Measurements from ENCODE around the gene RMDN2. TPM values are rescaled to one million over a fixed set of nuclear protein-coding genes. Genes with fewer than 3 reads are reported as not detected.
A peak's percentile ranks its signal among the peaks of the same experiment; 100 is the strongest.

RMDN2 gene
- polyA plus RNA-seq, 4 donors, result 5.1 to 26.0 (median 8.4) TPM

DNA sequence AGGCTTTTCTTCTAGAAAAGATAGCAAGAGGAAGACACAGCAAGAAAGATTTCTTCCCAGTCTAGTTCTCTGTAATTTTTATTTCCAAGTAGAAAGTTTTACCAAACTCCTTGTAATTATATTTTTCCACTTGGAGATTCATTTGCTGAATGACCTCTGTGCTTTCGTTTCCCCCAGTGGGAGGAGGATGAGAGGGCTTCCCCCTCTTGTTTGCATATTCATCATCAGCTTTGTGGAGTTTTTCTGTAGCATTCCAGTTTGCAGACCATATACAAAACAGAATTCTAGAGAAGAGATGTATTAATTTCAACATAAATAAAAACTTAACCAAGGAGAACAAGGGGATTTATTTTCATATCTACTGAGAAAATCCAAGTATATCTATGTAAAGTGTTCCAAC, 51.3 kb downstream of the RMDN2 start:
- Histone ChIP-seq H3K27me3 (ENCODE audit: control insufficient read depth in 3 of 3, insufficient read depth in 3 of 3, low read length in 3 of 3) (no peaks in the 10 kb centered on the region), H3K4me1 (ENCODE audit: control insufficient read depth in 3 of 3, insufficient read depth in 2 of 3, low read depth in 1 of 3, low read length in 2 of 3) (no peaks in the 10 kb centered on the region), H3K9me3 (ENCODE audit: control insufficient read depth in 2 of 2, insufficient read depth in 1 of 2, low read depth in 1 of 2, low read length in 1 of 2) (peaks cover 0 to 2% of the 10 kb centered on the region in 2 donors), H3K27ac (ENCODE audit: low read depth in 1 of 3, low read length in 2 of 3) (no peak overlapping the region), H3K4me3 (ENCODE audit: low read depth in 1 of 3, low read length in 3 of 3) (no peak overlapping the region), H3K36me3 (ENCODE audit: control insufficient read depth in 3 of 3, insufficient read depth in 2 of 3, low read depth in 1 of 3, low read length in 3 of 3) (no peaks in the 10 kb centered on the region)
- WGBS, 3 donors, result 70 to 90% (median 83%) methylated on average over 1 of the region's 1 CpG
- DNase-seq (no peak), FAIRE-seq (no peak)

- H3K27ac ChIP-seq (ENCODE audit: low read depth in 1 of 3, low read length in 2 of 3), result no peak overlapping the region
- no peak overlapping the region for H3K4me3 ChIP-seq (ENCODE audit: low read depth in 1 of 3, low read length in 3 of 3)
- no peaks in the 10 kb centered on the region for H3K27me3 ChIP-seq (ENCODE audit: control insufficient read depth in 3 of 3, insufficient read depth in 3 of 3, low read length in 3 of 3)
- DNase-seq (peak; percentile 67 to 75), FAIRE-seq (no peak)
- H3K9me3 ChIP-seq (ENCODE audit: control insufficient read depth in 2 of 2, insufficient read depth in 1 of 2, low read depth in 1 of 2, low read length in 1 of 2), result peaks cover 0 to 2% of the 10 kb centered on the region in 2 donors
- peaks cover 0 to 7% (median 0%) of the 10 kb centered on the region in 3 donors for H3K4me1 ChIP-seq (ENCODE audit: control insufficient read depth in 3 of 3, insufficient read depth in 2 of 3, low read depth in 1 of 3, low read length in 2 of 3)
- H3K36me3 ChIP-seq (ENCODE audit: control insufficient read depth in 3 of 3, insufficient read depth in 2 of 3, low read depth in 1 of 3, low read length in 3 of 3), result no peaks in the 10 kb centered on the region
- 13 to 18% (median 17%) methylated on average over 3 of the region's 3 CpGs for WGBS, 3 donors
Observed at GRCh38 chr2:37982147-37982582, 57.1 kb downstream of the RMDN2 start.

DNA sequence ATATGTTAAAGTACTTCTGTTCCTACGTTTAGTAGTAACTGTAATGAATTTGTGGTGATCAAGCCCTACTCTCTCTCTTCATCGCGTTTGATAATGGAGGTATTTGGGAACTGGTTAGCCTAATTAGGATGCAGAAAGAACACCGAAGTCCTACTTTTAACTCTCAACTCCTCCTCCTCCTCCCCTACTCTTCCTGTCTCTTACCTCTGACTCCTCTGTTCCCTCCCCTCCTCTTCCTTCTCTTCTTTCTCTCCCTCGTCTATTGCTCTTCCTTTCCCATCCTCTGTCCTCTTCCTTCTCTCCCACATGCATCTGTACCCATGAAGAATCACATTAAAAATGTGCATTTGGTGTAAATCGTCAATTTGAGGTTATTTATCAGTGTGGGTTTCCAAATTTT, 57.8 kb downstream of the RMDN2 start:
- Histone ChIP-seq H3K36me3 (ENCODE audit: control insufficient read depth in 3 of 3, insufficient read depth in 2 of 3, low read depth in 1 of 3, low read length in 3 of 3) (no peaks in the 10 kb centered on the region), H3K9me3 (ENCODE audit: control insufficient read depth in 2 of 2, insufficient read depth in 1 of 2, low read depth in 1 of 2, low read length in 1 of 2) (peaks cover 0 to under 1% of the 10 kb centered on the region in 2 donors), H3K4me3 (ENCODE audit: low read depth in 1 of 3, low read length in 3 of 3) (no peak overlapping the region), H3K27me3 (ENCODE audit: control insufficient read depth in 3 of 3, insufficient read depth in 3 of 3, low read length in 3 of 3) (no peaks in the 10 kb centered on the region), H3K4me1 (ENCODE audit: control insufficient read depth in 3 of 3, insufficient read depth in 2 of 3, low read depth in 1 of 3, low read length in 2 of 3) (peaks cover 0 to 7% (median 0%) of the 10 kb centered on the region in 3 donors), H3K27ac (ENCODE audit: low read depth in 1 of 3, low read length in 2 of 3) (no peak overlapping the region)
- DNase-seq, result no peak
- 77 to 88% (median 82%) methylated on average over 6 of the region's 6 CpGs for WGBS, 3 donors
- no peak for FAIRE-seq

- Histone ChIP-seq H3K36me3 (ENCODE audit: control insufficient read depth in 3 of 3, insufficient read depth in 2 of 3, low read depth in 1 of 3, low read length in 3 of 3) (no peaks in the 10 kb centered on the region), H3K9me3 (ENCODE audit: control insufficient read depth in 2 of 2, insufficient read depth in 1 of 2, low read depth in 1 of 2, low read length in 1 of 2) (no peaks in the 10 kb centered on the region), H3K4me3 (ENCODE audit: low read depth in 1 of 3, low read length in 3 of 3) (no peak overlapping the region), H3K4me1 (ENCODE audit: control insufficient read depth in 3 of 3, insufficient read depth in 2 of 3, low read depth in 1 of 3, low read length in 2 of 3) (peaks cover 0 to 7% (median 0%) of the 10 kb centered on the region in 3 donors), H3K27me3 (ENCODE audit: control insufficient read depth in 3 of 3, insufficient read depth in 3 of 3, low read length in 3 of 3) (no peaks in the 10 kb centered on the region), H3K27ac (ENCODE audit: low read depth in 1 of 3, low read length in 2 of 3) (no peak overlapping the region)
- FAIRE-seq (no peak), DNase-seq (no peak)
- WGBS, 3 donors, result 68 to 73% (median 69%) methylated on average over 1 of the region's 1 CpG
Observed at GRCh38 chr2:37983719-37984118, 58.6 kb downstream of the RMDN2 start.

GRCh38 chr2:37984176-37984575, 59.1 kb downstream of the RMDN2 start:
- no peaks in the 10 kb centered on the region for H3K27me3 ChIP-seq (ENCODE audit: control insufficient read depth in 3 of 3, insufficient read depth in 3 of 3, low read length in 3 of 3)
- FAIRE-seq, result no peak
- peaks cover 0 to 7% (median 0%) of the 10 kb centered on the region in 3 donors for H3K4me1 ChIP-seq (ENCODE audit: control insufficient read depth in 3 of 3, insufficient read depth in 2 of 3, low read depth in 1 of 3, low read length in 2 of 3)
- H3K27ac ChIP-seq (ENCODE audit: low read depth in 1 of 3, low read length in 2 of 3), result no peak overlapping the region
- H3K4me3 ChIP-seq (ENCODE audit: low read depth in 1 of 3, low read length in 3 of 3), result no peak overlapping the region
- no peaks in the 10 kb centered on the region for H3K36me3 ChIP-seq (ENCODE audit: control insufficient read depth in 3 of 3, insufficient read depth in 2 of 3, low read depth in 1 of 3, low read length in 3 of 3)
- no peak for DNase-seq
- 96 to 100% (median 97%) methylated on average over 1 of the region's 1 CpG for WGBS, 3 donors
- H3K9me3 ChIP-seq (ENCODE audit: control insufficient read depth in 2 of 2, insufficient read depth in 1 of 2, low read depth in 1 of 2, low read length in 1 of 2), result no peaks in the 10 kb centered on the region

DNA sequence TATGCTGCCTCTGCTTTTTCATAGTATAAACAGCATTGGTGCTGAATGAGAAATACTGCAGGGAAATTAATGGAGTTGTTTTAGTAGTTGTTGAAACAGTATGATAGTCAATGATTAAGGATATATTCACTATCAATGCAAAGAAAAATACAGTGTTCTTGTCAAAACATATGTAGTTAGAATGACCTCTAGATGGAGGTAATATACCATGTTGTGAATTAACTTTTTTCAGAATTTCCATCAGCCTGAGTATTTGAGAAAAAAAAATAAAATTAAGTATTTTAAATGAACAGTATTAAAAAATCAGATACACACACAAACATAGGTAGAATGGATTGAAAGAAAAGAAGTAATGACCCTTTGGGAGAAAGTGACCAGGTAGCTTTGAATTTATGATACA, 59.5 kb downstream of the RMDN2 start:
- DNase-seq (no peak), FAIRE-seq (no peak)
- Histone ChIP-seq H3K27ac (ENCODE audit: low read depth in 1 of 3, low read length in 2 of 3) (no peak overlapping the region), H3K27me3 (ENCODE audit: control insufficient read depth in 3 of 3, insufficient read depth in 3 of 3, low read length in 3 of 3) (no peaks in the 10 kb centered on the region), H3K4me3 (ENCODE audit: low read depth in 1 of 3, low read length in 3 of 3) (no peak overlapping the region), H3K9me3 (ENCODE audit: control insufficient read depth in 2 of 2, insufficient read depth in 1 of 2, low read depth in 1 of 2, low read length in 1 of 2) (no peaks in the 10 kb centered on the region), H3K36me3 (ENCODE audit: control insufficient read depth in 3 of 3, insufficient read depth in 2 of 3, low read depth in 1 of 3, low read length in 3 of 3) (no peaks in the 10 kb centered on the region), H3K4me1 (ENCODE audit: control insufficient read depth in 3 of 3, insufficient read depth in 2 of 3, low read depth in 1 of 3, low read length in 2 of 3) (peaks cover 0 to 7% (median 0%) of the 10 kb centered on the region in 3 donors)

DNA sequence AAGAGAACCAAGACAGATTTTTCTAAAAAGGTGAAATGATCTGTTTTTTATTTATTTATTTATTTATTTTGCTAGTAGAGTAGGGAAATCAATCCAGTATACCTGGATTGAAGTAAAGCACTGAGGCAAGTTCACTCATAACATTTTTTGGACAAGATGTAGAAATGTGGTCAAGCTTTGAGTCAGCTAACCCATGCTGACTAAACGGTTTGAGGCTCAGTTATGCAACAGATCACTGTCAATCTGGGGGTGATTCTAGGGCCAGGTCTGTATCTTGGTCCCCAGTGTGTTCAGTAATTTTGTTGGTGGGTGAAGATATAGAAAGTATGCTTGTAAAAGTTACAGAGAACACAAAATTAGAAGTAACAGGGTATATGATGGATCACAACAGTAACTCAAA, 60.2 kb downstream of the RMDN2 start:
- 47 to 64% (median 63%) methylated on average over 1 of the region's 1 CpG for WGBS, 3 donors
- DNase-seq (no peak), FAIRE-seq (no peak)
- Histone ChIP-seq H3K27me3 (ENCODE audit: control insufficient read depth in 3 of 3, insufficient read depth in 3 of 3, low read length in 3 of 3) (no peaks in the 10 kb centered on the region), H3K4me1 (ENCODE audit: control insufficient read depth in 3 of 3, insufficient read depth in 2 of 3, low read depth in 1 of 3, low read length in 2 of 3) (peaks cover 0 to 7% (median 0%) of the 10 kb centered on the region in 3 donors), H3K4me3 (ENCODE audit: low read depth in 1 of 3, low read length in 3 of 3) (no peak overlapping the region), H3K9me3 (ENCODE audit: control insufficient read depth in 2 of 2, insufficient read depth in 1 of 2, low read depth in 1 of 2, low read length in 1 of 2) (no peaks in the 10 kb centered on the region), H3K27ac (ENCODE audit: low read depth in 1 of 3, low read length in 2 of 3) (no peak overlapping the region), H3K36me3 (ENCODE audit: control insufficient read depth in 3 of 3, insufficient read depth in 2 of 3, low read depth in 1 of 3, low read length in 3 of 3) (no peaks in the 10 kb centered on the region)

DNA sequence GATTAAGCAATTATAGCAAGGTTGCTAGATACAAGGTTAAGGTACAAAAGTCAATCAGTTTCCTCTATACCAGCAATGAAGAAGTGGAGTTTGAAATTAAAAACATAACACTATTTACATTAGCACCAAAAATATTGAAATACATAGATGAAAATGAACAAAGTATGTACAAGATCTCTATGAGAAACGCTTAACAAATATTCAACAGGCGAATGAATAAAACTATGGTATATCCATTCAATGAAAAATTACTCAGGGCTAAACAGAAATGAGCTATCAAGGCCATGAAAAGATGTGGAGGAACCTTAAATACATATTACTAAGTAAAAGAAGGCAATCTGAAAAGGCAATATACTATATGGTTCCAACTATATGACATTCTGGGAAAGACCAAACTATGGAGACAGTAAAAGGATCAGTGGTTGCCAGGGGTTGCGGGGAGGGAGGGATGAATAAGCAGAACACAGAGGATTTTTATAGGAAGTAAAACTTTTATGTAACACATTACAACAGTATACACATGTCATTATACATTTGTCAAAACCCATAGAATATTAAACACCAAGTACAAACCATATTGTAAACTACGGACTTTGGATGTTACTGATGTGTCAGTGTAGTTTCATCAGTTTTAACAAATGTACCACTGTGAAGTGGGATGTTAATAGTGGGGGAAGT, 62.1 kb downstream of the RMDN2 start:
- 98% methylated on average over 4 of the region's 4 CpGs for WGBS, 3 donors
- DNase-seq (no peak), FAIRE-seq (no peak)
- no peaks in the 10 kb centered on the region for H3K27me3 ChIP-seq (ENCODE audit: control insufficient read depth in 3 of 3, insufficient read depth in 3 of 3, low read length in 3 of 3)
- no peak overlapping the region for H3K4me3 ChIP-seq (ENCODE audit: low read depth in 1 of 3, low read length in 3 of 3)
- no peaks in the 10 kb centered on the region for H3K36me3 ChIP-seq (ENCODE audit: control insufficient read depth in 3 of 3, insufficient read depth in 2 of 3, low read depth in 1 of 3, low read length in 3 of 3)
- H3K9me3 ChIP-seq (ENCODE audit: control insufficient read depth in 2 of 2, insufficient read depth in 1 of 2, low read depth in 1 of 2, low read length in 1 of 2), result no peaks in the 10 kb centered on the region
- no peak overlapping the region for H3K27ac ChIP-seq (ENCODE audit: low read depth in 1 of 3, low read length in 2 of 3)
- peaks cover 0 to 2% (median 0%) of the 10 kb centered on the region in 3 donors for H3K4me1 ChIP-seq (ENCODE audit: control insufficient read depth in 3 of 3, insufficient read depth in 2 of 3, low read depth in 1 of 3, low read length in 2 of 3)

DNA sequence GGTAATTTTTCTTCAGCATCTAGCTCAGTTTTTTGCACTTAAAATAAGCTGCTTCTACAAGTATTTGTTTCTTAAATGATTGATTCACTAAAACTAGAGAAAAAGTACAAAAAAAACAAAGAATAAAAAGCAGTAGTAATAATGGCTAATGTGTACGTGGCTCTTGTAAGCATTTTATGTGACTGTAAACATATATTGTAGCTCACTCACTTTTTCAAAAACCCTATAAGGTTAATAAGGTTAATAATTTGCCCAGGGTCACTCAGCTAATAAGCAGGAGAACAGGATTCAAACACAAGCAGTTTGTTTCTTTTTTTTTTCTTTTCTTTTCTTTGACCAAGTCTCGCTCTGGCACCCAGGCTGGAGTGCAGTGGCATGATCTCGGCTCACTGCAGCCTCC, 67.5 kb downstream of the RMDN2 start:
- WGBS, 3 donors, result 42 to 63% (median 50%) methylated on average over 3 of the region's 3 CpGs
- no peak for FAIRE-seq

More for the DNA sequence above, 67.5 kb downstream of the RMDN2 start:
- peak overlapping the region in 2 of 3 donors; percentile 24 to 62 for H3K27ac ChIP-seq (ENCODE audit: low read depth in 1 of 3, low read length in 2 of 3)
- no peaks in the 10 kb centered on the region for H3K9me3 ChIP-seq (ENCODE audit: control insufficient read depth in 2 of 2, insufficient read depth in 1 of 2, low read depth in 1 of 2, low read length in 1 of 2)
- H3K27me3 ChIP-seq (ENCODE audit: control insufficient read depth in 3 of 3, insufficient read depth in 3 of 3, low read length in 3 of 3), result no peaks in the 10 kb centered on the region
- H3K36me3 ChIP-seq (ENCODE audit: control insufficient read depth in 3 of 3, insufficient read depth in 2 of 3, low read depth in 1 of 3, low read length in 3 of 3), result peaks cover 0 to 2% (median 0%) of the 10 kb centered on the region in 3 donors
- peaks cover 0 to 3% (median 0%) of the 10 kb centered on the region in 3 donors for H3K4me1 ChIP-seq (ENCODE audit: control insufficient read depth in 3 of 3, insufficient read depth in 2 of 3, low read depth in 1 of 3, low read length in 2 of 3)
- peak; percentile 3 to 51 for DNase-seq
- H3K4me3 ChIP-seq (ENCODE audit: low read depth in 1 of 3, low read length in 3 of 3), result no peak overlapping the region

All from small intestine (tissue), 7 donors.